Hepatocyte (in vitro differentiated cells): Measurements from ENCODE around the gene TUB. TPM values are rescaled to one million over a fixed set of nuclear protein-coding genes. Genes with fewer than 3 reads are reported as not detected.

Experiments
- DNase-seq: peaks from one replicate; pipeline ENCODE4 v3.0.0-alpha.2; 2016; ENCODE audit warnings: low spot score
- H2AFZ ChIP-seq: fragments of 200-600 bp; sonication (generic); 2 replicates; pipeline ENCODE4 v1.6.0; 2016; ENCODE audit warnings: antibody characterized with exemption, mild to moderate bottlenecking
- H3K27ac ChIP-seq: fragments of 200-600 bp; sonication (generic); 2 replicates; pipeline ENCODE4 v1.5.1; 2016; ENCODE audit warnings: mild to moderate bottlenecking
- H3K27me3 ChIP-seq: fragments of 200-600 bp; sonication (generic); 2 replicates; pipeline ENCODE4 v1.6.1; 2016
- H3K36me3 ChIP-seq: fragments of 200-600 bp; sonication (generic); replicated peaks from 2 replicates; pipeline ENCODE4 v1.5.1; 2016; ENCODE audit warnings: low read depth; ENCODE audit not compliant: insufficient read depth
- H3K4me1 ChIP-seq: fragments of 200-600 bp; sonication (generic); 2 replicates; pipeline ENCODE4 v1.5.1; 2016; ENCODE audit warnings: mild to moderate bottlenecking, moderate library complexity; ENCODE audit not compliant: insufficient read depth
- H3K4me2 ChIP-seq: fragments of 200-600 bp; sonication (generic); 2 replicates; pipeline ENCODE4 v1.6.0; 2016
- H3K4me3 ChIP-seq: fragments of 200-600 bp; sonication (generic); 2 replicates; pipeline ENCODE4 v1.5.1; 2016; ENCODE audit warnings: mild to moderate bottlenecking
- H3K79me2 ChIP-seq: fragments of 200-600 bp; sonication (generic); 2 replicates; pipeline ENCODE4 v1.6.0; 2017; ENCODE audit warnings: mild to moderate bottlenecking
- H3K9me2 ChIP-seq: fragments of 200-600 bp; sonication (generic); replicated peaks from 2 replicates; pipeline ENCODE4 v1.6.0; 2017; ENCODE audit warnings: mild to moderate bottlenecking; ENCODE audit not compliant: insufficient read depth
- H3K9me3 ChIP-seq: fragments of 200-600 bp; sonication (generic); 2 replicates; pipeline ENCODE4 v1.5.1; 2016; ENCODE audit warnings: low read depth, mild to moderate bottlenecking
- H4K20me1 ChIP-seq: fragments of 200-600 bp; sonication (generic); 2 replicates; pipeline ENCODE4 v1.6.0; 2016; ENCODE audit warnings: mild to moderate bottlenecking; ENCODE audit not compliant: insufficient read depth, poor library complexity, severe bottlenecking
- CTCF ChIP-seq: fragments of 200-600 bp; sonication (generic); IDR thresholded peaks from 2 replicates; pipeline ENCODE4 v1.5.1; 2016; ENCODE audit warnings: antibody characterized with exemption, mild to moderate bottlenecking; ENCODE audit not compliant: poor library complexity
- EZH2 ChIP-seq: fragments of 200-600 bp; sonication (generic); IDR thresholded peaks from 2 replicates; pipeline ENCODE4 v1.6.1; 2016; ENCODE audit warnings: antibody characterized with exemption, mild to moderate bottlenecking, borderline replicate concordance
- EZH2phosphoT487 ChIP-seq: fragments of 200-600 bp; sonication (generic); IDR thresholded peaks from one replicate; pipeline ENCODE4 v1.6.1; 2018; ENCODE audit warnings: antibody characterized with exemption, mild to moderate bottlenecking, low read depth, moderate library complexity; ENCODE audit not compliant: unreplicated experiment, severe bottlenecking
- WGBS: methylation state at CpG from one replicate; pipeline ENCODE4 v1.1.6; 2016; ENCODE audit warnings: low lambda C conversion rate; ENCODE audit errors: missing lambda C conversion rate; 5-methylcytosine and 5-hydroxymethylcytosine counted together
- polyA plus RNA-seq: library from polyadenylated mRNA; unstranded; fragments of >200 nt; fragmentation: Nextera tagmentation; extraction: Ambion mirVana; gene quantifications from 2 replicates; pipeline ENCODE4 v1.2.1, GENCODE V29; 2016
- total RNA-seq: library from RNA; depleted of rRNA; stranded (reverse); fragments of >200 nt; gene quantifications from 2 replicates; pipeline ENCODE4 v1.2.3, GENCODE V29; 2014

Gene TUB
- total and polyA plus RNA-seq, 2 experiments from 2014 or later: 5.0 to 18.7 TPM

GRCh38 chr11:8102296-8102915, 21.4 kb downstream of the TUB start:
- no peaks in the 10 kb centered on the region for H3K9me3 ChIP-seq
- TF ChIP-seq EZH2: no peak
- TF ChIP-seq EZH2phosphoT487: no peak
- no peak for TF ChIP-seq CTCF
- no peaks in the 10 kb centered on the region for H3K36me3 ChIP-seq
- no peaks in the 10 kb centered on the region for H4K20me1 ChIP-seq
- no peak overlapping the region for H3K4me3 ChIP-seq
- H3K4me2 ChIP-seq: no peak overlapping the region
- no peak overlapping the region for H2AFZ ChIP-seq
- H3K4me1 ChIP-seq: no peaks in the 10 kb centered on the region
- no peaks in the 10 kb centered on the region for H3K27me3 ChIP-seq
- H3K79me2 ChIP-seq: no peaks in the 10 kb centered on the region
- no peak for DNase-seq
- H3K9me2 ChIP-seq: no peaks in the 10 kb centered on the region
- no peak overlapping the region for H3K27ac ChIP-seq

GRCh38 chr11:8102965-8103364, 22.0 kb downstream of the TUB start:
- H3K4me3 ChIP-seq: no peak overlapping the region
- no peak for DNase-seq
- H3K27me3 ChIP-seq: no peaks in the 10 kb centered on the region
- no peaks in the 10 kb centered on the region for H3K9me3 ChIP-seq
- no peaks in the 10 kb centered on the region for H3K9me2 ChIP-seq
- no peaks in the 10 kb centered on the region for H3K79me2 ChIP-seq
- no peak for TF ChIP-seq CTCF
- TF ChIP-seq EZH2: no peak
- no peak for TF ChIP-seq EZH2phosphoT487
- H2AFZ ChIP-seq: no peak overlapping the region
- WGBS: 96% methylated on average over 7 of the region's 7 CpGs
- no peak overlapping the region for H3K27ac ChIP-seq
- no peaks in the 10 kb centered on the region for H3K36me3 ChIP-seq
- H3K4me2 ChIP-seq: no peak overlapping the region
- no peaks in the 10 kb centered on the region for H4K20me1 ChIP-seq
- H3K4me1 ChIP-seq: no peaks in the 10 kb centered on the region

- no peaks in the 10 kb centered on the region for H3K27me3 ChIP-seq
- no peaks in the 10 kb centered on the region for H3K4me1 ChIP-seq
- H3K79me2 ChIP-seq: no peaks in the 10 kb centered on the region
- no peak overlapping the region for H3K27ac ChIP-seq
- H3K4me3 ChIP-seq: no peak overlapping the region
- no peaks in the 10 kb centered on the region for H3K9me3 ChIP-seq
- 94% methylated on average over 2 of the region's 2 CpGs for WGBS
- no peak overlapping the region for H3K4me2 ChIP-seq
- H4K20me1 ChIP-seq: no peaks in the 10 kb centered on the region
- no peaks in the 10 kb centered on the region for H3K9me2 ChIP-seq
- TF ChIP-seq CTCF: no peak
- TF ChIP-seq EZH2phosphoT487: no peak
- TF ChIP-seq EZH2: no peak
- H2AFZ ChIP-seq: no peak overlapping the region
- DNase-seq: peak; percentile 1
- H3K36me3 ChIP-seq: no peaks in the 10 kb centered on the region
Measured at GRCh38 chr11:8103909-8104308, 22.9 kb downstream of the TUB start.

- no peak for DNase-seq
- Histone ChIP-seq H3K36me3 (no peaks in the 10 kb centered on the region), H3K27ac (no peak overlapping the region), H3K79me2 (no peaks in the 10 kb centered on the region), H3K4me2 (no peak overlapping the region), H3K27me3 (no peaks in the 10 kb centered on the region), H2AFZ (no peak overlapping the region), H3K9me3 (no peaks in the 10 kb centered on the region), H4K20me1 (no peaks in the 10 kb centered on the region), H3K9me2 (no peaks in the 10 kb centered on the region), H3K4me3 (no peak overlapping the region), H3K4me1 (no peaks in the 10 kb centered on the region)
- TF ChIP-seq EZH2phosphoT487: no peak
- 95% methylated on average over 4 of the region's 4 CpGs for WGBS
Measured at GRCh38 chr11:8105133-8105532, 24.1 kb downstream of the TUB start.
